Type B pancreatic cell (in vitro differentiated cells): ENCODE measurements around the gene DDX23. TPM values are rescaled to one million over a fixed set of nuclear protein-coding genes. Genes with fewer than 3 reads are reported as not detected.

Experiments
- DNase-seq: peaks from one replicate; pipeline ENCODE4 v3.0.0; 2021; ENCODE audit warnings: mixed read lengths; ENCODE audit not compliant: unreplicated experiment; ENCODE audit errors: extremely low spot score
- H3K27ac Mint-ChIP-seq: 2 replicates; pipeline ENCODE4 v1.8.0; 2021; ENCODE audit warnings: mild to moderate bottlenecking, mixed read lengths
- H3K27me3 Mint-ChIP-seq: 2 replicates; pipeline ENCODE4 v1.8.0; 2021; ENCODE audit warnings: mixed read lengths
- H3K36me3 Mint-ChIP-seq: 2 replicates; pipeline ENCODE4 v1.8.0; 2021; ENCODE audit warnings: mixed read lengths
- H3K4me1 Mint-ChIP-seq: one replicate; pipeline ENCODE4 v1.8.0; 2021; ENCODE audit warnings: mixed read lengths; ENCODE audit not compliant: unreplicated experiment
- H3K4me3 Mint-ChIP-seq: 2 replicates; pipeline ENCODE4 v1.8.0; 2021; ENCODE audit warnings: mild to moderate bottlenecking, mixed read lengths
- H3K9me3 Mint-ChIP-seq: 2 replicates; pipeline ENCODE4 v1.8.0; 2021; ENCODE audit warnings: mixed read lengths
- CTCF ChIP-seq: fragments of 200-600 bp; sonication (generic); conservative IDR thresholded peaks from 2 replicates; pipeline ENCODE4 v1.5.0; 2021; ENCODE audit warnings: antibody characterized with exemption, mild to moderate bottlenecking
- total RNA-seq: library from RNA; stranded (reverse); gene quantifications from 2 replicates; pipeline ENCODE4 v1.2.1, GENCODE V29; 2021; ENCODE audit warnings: low replicate concordance

Gene DDX23
- total RNA-seq, 1 donor from 2014 or later, result 104 TPM

GRCh38 chr12:48815126-48816110 is 36.5 kb downstream of the DDX23 start:
- H3K27ac Mint-ChIP-seq, result peak overlapping the region; percentile 94
- peaks cover 44% of the 10 kb centered on the region for H3K4me1 Mint-ChIP-seq
- no peaks in the 10 kb centered on the region for H3K27me3 Mint-ChIP-seq
- DNase-seq, result peak; percentile 88
- H3K9me3 Mint-ChIP-seq, result no peaks in the 10 kb centered on the region
- peak overlapping the region; percentile 98 for H3K4me3 Mint-ChIP-seq
- H3K36me3 Mint-ChIP-seq, result no peaks in the 10 kb centered on the region
- TF ChIP-seq CTCF, result no peak

GRCh38 chr12:48814262-48815125 is 37.5 kb downstream of the DDX23 start:
- no peaks in the 10 kb centered on the region for H3K27me3 Mint-ChIP-seq
- H3K9me3 Mint-ChIP-seq, result no peaks in the 10 kb centered on the region
- peak overlapping the region; percentile 94 for H3K27ac Mint-ChIP-seq
- peaks cover 41% of the 10 kb centered on the region for H3K4me1 Mint-ChIP-seq
- peak overlapping the region; percentile 98 for H3K4me3 Mint-ChIP-seq
- no peaks in the 10 kb centered on the region for H3K36me3 Mint-ChIP-seq
- peak; percentile 100 for TF ChIP-seq CTCF
- peak; percentile 90 for DNase-seq

- Mint-ChIP-seq H3K4me1 (peaks cover 35% of the 10 kb centered on the region), H3K9me3 (no peaks in the 10 kb centered on the region)
- no peak for DNase-seq
These were observed 38.3 kb downstream of the DDX23 start for GRCh38 chr12:48813465-48814261.

GRCh38 chr12:48812389-48812788 is 39.6 kb downstream of the DDX23 start:
- Mint-ChIP-seq H3K4me3 (peak overlapping the region; percentile 66), H3K4me1 (peaks cover 32% of the 10 kb centered on the region), H3K9me3 (no peaks in the 10 kb centered on the region), H3K36me3 (no peaks in the 10 kb centered on the region), H3K27ac (peak overlapping the region; percentile 16), H3K27me3 (no peaks in the 10 kb centered on the region)
- no peak for DNase-seq
- TF ChIP-seq CTCF, result no peak

More at GRCh38 chr12:48813465-48814261, 38.3 kb downstream of the DDX23 start:
- no peaks in the 10 kb centered on the region for H3K27me3 Mint-ChIP-seq
- H3K36me3 Mint-ChIP-seq, result no peaks in the 10 kb centered on the region
- peak overlapping the region; percentile 85 for H3K27ac Mint-ChIP-seq
- peak overlapping the region; percentile 98 for H3K4me3 Mint-ChIP-seq
- TF ChIP-seq CTCF, result no peak
